ENCODE results near the gene GNAQ. TPM values are rescaled to one million over a fixed set of nuclear protein-coding genes. Genes with fewer than 3 reads are reported as not detected.

The GNAQ gene
- total RNA-seq, 1 experiment from 2014 or later = 55.5 TPM

DNA sequence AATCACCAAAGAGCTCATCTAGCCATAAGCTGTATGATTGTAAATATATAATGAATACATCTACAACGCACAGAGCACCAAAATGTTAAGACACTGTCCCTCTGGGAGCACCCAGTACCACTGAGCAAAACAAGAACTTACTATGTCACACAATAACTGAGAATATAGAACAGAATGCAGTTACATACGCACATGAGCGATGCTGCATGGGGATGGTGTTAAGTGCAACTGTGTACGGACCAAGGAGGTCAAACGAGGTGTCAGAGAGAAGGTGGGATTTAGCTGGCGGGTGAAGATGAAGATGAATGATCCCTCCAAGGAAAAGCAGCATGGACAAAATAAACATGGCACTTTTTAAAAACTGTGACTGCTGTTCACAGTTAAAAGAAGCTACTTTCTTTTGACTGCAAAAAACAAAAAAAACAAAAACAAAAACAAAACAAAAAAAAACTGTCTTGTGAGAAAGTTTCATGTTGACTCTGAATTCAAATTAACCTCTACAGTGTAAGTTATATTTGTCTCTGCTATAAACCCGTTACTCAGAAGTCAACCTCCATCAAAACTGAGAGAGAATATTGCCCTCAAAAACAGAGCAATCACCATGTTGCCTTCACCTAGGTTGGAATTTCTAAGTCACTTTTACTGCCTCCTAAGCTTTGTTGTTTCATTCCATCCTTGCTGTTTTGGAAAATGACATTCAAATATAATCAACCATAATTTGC lies 213.9 kb downstream of the GNAQ start (continued):
- TF ChIP-seq ZMAT4 (CRISPR knock-in tag; IDR thresholded peaks at IDR 0.05) (no peak), HMGA2 (CRISPR knock-in tag; IDR thresholded peaks at IDR 0.05) (no peak), GTF2I (CRISPR knock-in tag; conservative IDR thresholded peaks at IDR 0.05) (no peak), RELA (CRISPR knock-in tag; IDR thresholded peaks at IDR 0.05; ENCODE audit: borderline replicate concordance) (no peak), FOXK1 (CRISPR knock-in tag; IDR thresholded peaks at IDR 0.05) (no peak)
- TF ChIP-seq, protein P1, sequence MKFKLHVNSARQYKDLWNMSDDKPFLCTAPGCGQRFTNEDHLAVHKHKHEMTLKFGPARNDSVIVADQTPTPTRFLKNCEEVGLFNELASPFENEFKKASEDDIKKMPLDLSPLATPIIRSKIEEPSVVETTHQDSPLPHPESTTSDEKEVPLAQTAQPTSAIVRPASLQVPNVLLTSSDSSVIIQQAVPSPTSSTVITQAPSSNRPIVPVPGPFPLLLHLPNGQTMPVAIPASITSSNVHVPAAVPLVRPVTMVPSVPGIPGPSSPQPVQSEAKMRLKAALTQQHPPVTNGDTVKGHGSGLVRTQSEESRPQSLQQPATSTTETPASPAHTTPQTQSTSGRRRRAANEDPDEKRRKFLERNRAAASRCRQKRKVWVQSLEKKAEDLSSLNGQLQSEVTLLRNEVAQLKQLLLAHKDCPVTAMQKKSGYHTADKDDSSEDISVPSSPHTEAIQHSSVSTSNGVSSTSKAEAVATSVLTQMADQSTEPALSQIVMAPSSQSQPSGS (CRISPR knock-in tag; IDR thresholded peaks at IDR 0.05; ENCODE audit: borderline replicate concordance, low read depth) = no peak
- TF ChIP-seq, protein P2, sequence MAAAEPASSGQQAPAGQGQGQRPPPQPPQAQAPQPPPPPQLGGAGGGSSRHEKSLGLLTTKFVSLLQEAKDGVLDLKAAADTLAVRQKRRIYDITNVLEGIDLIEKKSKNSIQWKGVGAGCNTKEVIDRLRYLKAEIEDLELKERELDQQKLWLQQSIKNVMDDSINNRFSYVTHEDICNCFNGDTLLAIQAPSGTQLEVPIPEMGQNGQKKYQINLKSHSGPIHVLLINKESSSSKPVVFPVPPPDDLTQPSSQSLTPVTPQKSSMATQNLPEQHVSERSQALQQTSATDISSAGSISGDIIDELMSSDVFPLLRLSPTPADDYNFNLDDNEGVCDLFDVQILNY (CRISPR knock-in tag; IDR thresholded peaks at IDR 0.05) = no peak

DNA sequence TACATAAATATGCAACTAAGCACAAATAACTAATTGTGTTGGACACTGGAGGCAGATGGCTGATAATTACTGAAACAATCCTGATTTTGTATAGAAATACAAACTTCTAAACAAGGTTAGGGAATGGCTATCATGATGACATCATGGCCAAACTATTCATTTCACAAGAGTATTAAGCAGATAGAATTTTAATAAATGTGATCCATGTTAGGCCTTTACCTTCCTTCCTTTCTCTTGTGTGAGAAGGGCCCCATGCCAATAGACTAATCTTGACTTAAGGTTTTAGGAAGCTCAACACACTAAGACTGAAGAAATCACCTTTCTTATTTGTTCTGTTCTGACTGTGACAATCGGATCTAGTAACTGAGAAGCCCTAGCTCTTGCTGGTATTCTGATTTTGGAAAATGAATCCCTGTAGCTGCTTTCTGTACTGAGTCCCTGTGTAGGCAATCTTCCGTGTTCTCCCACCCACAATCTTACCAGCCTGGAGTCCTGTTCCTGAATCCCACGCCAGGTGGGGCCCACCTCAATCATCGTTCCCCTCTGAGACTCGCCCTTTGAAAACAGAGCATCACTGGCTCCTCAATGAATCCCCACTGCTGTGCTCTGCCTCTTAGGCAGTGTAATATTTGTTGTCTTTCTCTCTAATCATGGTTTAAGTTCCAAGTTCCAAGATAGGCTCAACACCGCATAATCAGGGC lies 214.8 kb downstream of the GNAQ start:
- no peaks in the 10 kb centered on the region for H3K4me1 Mint-ChIP-seq
- no peak for ATAC-seq
- no peaks in the 10 kb centered on the region for H3K9me3 Mint-ChIP-seq
- peak overlapping the region; percentile 19; the same call in 1 of the 2 replicates for H3K27ac Mint-ChIP-seq
- TF ChIP-seq MYBL2 (CRISPR knock-in tag; IDR thresholded peaks at IDR 0.05) = no peak
- no peak for TF ChIP-seq ZNF232 (CRISPR knock-in tag; IDR thresholded peaks at IDR 0.05)
- no peak for TF ChIP-seq MXD4 (CRISPR knock-in tag; IDR thresholded peaks at IDR 0.05; ENCODE audit: borderline replicate concordance)
- TF ChIP-seq SOX15 (CRISPR knock-in tag; IDR thresholded peaks at IDR 0.05) = no peak
- no peak for TF ChIP-seq IRF2 (CRISPR knock-in tag; IDR thresholded peaks at IDR 0.05; ENCODE audit: borderline replicate concordance, low read depth)
- no peak for TF ChIP-seq GTF2I (CRISPR knock-in tag; conservative IDR thresholded peaks at IDR 0.05)
- no peak for TF ChIP-seq EMX1 (CRISPR knock-in tag; IDR thresholded peaks at IDR 0.05)
- TF ChIP-seq ELF4 (CRISPR knock-in tag; IDR thresholded peaks at IDR 0.05; ENCODE audit: low read depth) = no peak
- no peak for TF ChIP-seq KAT7 (CRISPR knock-in tag; IDR thresholded peaks at IDR 0.05; ENCODE audit: borderline replicate concordance)
- TF ChIP-seq, protein P3, sequence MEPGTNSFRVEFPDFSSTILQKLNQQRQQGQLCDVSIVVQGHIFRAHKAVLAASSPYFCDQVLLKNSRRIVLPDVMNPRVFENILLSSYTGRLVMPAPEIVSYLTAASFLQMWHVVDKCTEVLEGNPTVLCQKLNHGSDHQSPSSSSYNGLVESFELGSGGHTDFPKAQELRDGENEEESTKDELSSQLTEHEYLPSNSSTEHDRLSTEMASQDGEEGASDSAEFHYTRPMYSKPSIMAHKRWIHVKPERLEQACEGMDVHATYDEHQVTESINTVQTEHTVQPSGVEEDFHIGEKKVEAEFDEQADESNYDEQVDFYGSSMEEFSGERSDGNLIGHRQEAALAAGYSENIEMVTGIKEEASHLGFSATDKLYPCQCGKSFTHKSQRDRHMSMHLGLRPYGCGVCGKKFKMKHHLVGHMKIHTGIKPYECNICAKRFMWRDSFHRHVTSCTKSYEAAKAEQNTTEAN (CRISPR knock-in tag; IDR thresholded peaks at IDR 0.05) = no peak
- TF ChIP-seq ZMAT4 (CRISPR knock-in tag; IDR thresholded peaks at IDR 0.05) = no peak
- TF ChIP-seq ESRRA (CRISPR knock-in tag; IDR thresholded peaks at IDR 0.05; ENCODE audit: borderline replicate concordance) = no peak
- TF ChIP-seq PREB (CRISPR knock-in tag; IDR thresholded peaks at IDR 0.05; ENCODE audit: borderline replicate concordance) = no peak
- no peak for TF ChIP-seq CTCF (IDR thresholded peaks at IDR 0.05)
- TF ChIP-seq NR3C1 (CRISPR knock-in tag; conservative IDR thresholded peaks at IDR 0.05; ENCODE audit: low read depth) = no peak
- H3K4me3 Mint-ChIP-seq = no peak overlapping the region
- CTCF ChIA-PET = no interaction called here
- DNase-seq (ENCODE audit: low spot score) = no peak
- H3K36me3 Mint-ChIP-seq = no peaks in the 10 kb centered on the region; the same call in 1 of the 2 replicates
- POLR2A ChIA-PET = no interaction called here
- no peaks in the 10 kb centered on the region for H3K27me3 Mint-ChIP-seq (ENCODE audit: low read depth)

All from WTC11 (cell line).